BE2C (cell line): ENCODE measurements around the gene QKI.

Experiments
- DNase-seq: peaks from one replicate; pipeline ENCODE4 v3.0.0-alpha.2; 2020
- H3K27me3 ChIP-seq: fragments of 250-450 bp; sonication (Bioruptor Pico); 2 replicates; pipeline ENCODE4 v1.5.1; 2020; ENCODE audit warnings: mild to moderate bottlenecking
- H3K36me3 ChIP-seq: fragments of 250-450 bp; sonication (Bioruptor Pico); 2 replicates; pipeline ENCODE4 v1.5.1; 2020; ENCODE audit warnings: mild to moderate bottlenecking
- H3K4me1 ChIP-seq: fragments of 250-450 bp; sonication (Bioruptor Pico); 2 replicates; pipeline ENCODE4 v1.5.1; 2020
- H3K4me3 ChIP-seq: 2 replicates; pipeline ENCODE4 v1.5.1; 2011; ENCODE audit warnings: low read depth, low read length
- H3K9me3 ChIP-seq: fragments of 250-450 bp; sonication (Bioruptor Pico); 2 replicates; pipeline ENCODE4 v1.5.1; 2020
- CTCF ChIP-seq: IDR thresholded peaks from 2 replicates; pipeline ENCODE4 v1.5.1; 2012; ENCODE audit warnings: mild to moderate bottlenecking, low read depth, low read length

Gene QKI

GRCh38 chr6:163522033-163522432 lies 107.5 kb downstream of the QKI start:
- no peak for TF ChIP-seq CTCF
- DNase-seq: no peak
- Histone ChIP-seq H3K4me3 (no peak overlapping the region), H3K4me1 (peaks cover 2% of the 10 kb centered on the region; the same call in 1 of the 2 replicates), H3K36me3 (no peaks in the 10 kb centered on the region), H3K9me3 (no peaks in the 10 kb centered on the region), H3K27me3 (no peaks in the 10 kb centered on the region)

- Histone ChIP-seq H3K36me3 (no peaks in the 10 kb centered on the region), H3K27me3 (no peaks in the 10 kb centered on the region), H3K9me3 (no peaks in the 10 kb centered on the region), H3K4me1 (peaks cover 14% of the 10 kb centered on the region), H3K4me3 (no peak overlapping the region)
- no peak for TF ChIP-seq CTCF
- no peak for DNase-seq
Observed at GRCh38 chr6:163525926-163526325, 111.4 kb downstream of the QKI start.

GRCh38 chr6:163526346-163526745 lies 111.8 kb downstream of the QKI start:
- Histone ChIP-seq H3K4me1 (peaks cover 14% of the 10 kb centered on the region), H3K9me3 (no peaks in the 10 kb centered on the region), H3K36me3 (no peaks in the 10 kb centered on the region), H3K27me3 (no peaks in the 10 kb centered on the region), H3K4me3 (no peak overlapping the region)
- no peak for TF ChIP-seq CTCF
- no peak for DNase-seq

- no peak for DNase-seq
- H3K27me3 ChIP-seq: no peaks in the 10 kb centered on the region
- H3K36me3 ChIP-seq: no peaks in the 10 kb centered on the region
- no peaks in the 10 kb centered on the region for H3K9me3 ChIP-seq
- TF ChIP-seq CTCF: no peak
- H3K4me1 ChIP-seq: peaks cover 14% of the 10 kb centered on the region
- H3K4me3 ChIP-seq: no peak overlapping the region
Observed at GRCh38 chr6:163527291-163527690, 112.8 kb downstream of the QKI start.

GRCh38 chr6:163529605-163530004 lies 115.1 kb downstream of the QKI start:
- Histone ChIP-seq H3K9me3 (no peaks in the 10 kb centered on the region), H3K4me1 (peaks cover 14% of the 10 kb centered on the region), H3K36me3 (no peaks in the 10 kb centered on the region), H3K4me3 (no peak overlapping the region), H3K27me3 (no peaks in the 10 kb centered on the region)
- DNase-seq: no peak
- TF ChIP-seq CTCF: no peak

GRCh38 chr6:163530406-163530805 lies 115.9 kb downstream of the QKI start:
- no peaks in the 10 kb centered on the region for H3K27me3 ChIP-seq
- peaks cover 14% of the 10 kb centered on the region for H3K4me1 ChIP-seq
- no peak overlapping the region for H3K4me3 ChIP-seq
- TF ChIP-seq CTCF: no peak
- no peak for DNase-seq
- no peaks in the 10 kb centered on the region for H3K36me3 ChIP-seq
- H3K9me3 ChIP-seq: no peaks in the 10 kb centered on the region
